Activated naive CD4-positive, alpha-beta T cell treated with anti-CD3 and anti-CD28 coated beads, Interleukin-2, amount 10 ng/mL, durations not matched to agents 7 days and 5 days (primary cell): Measurements from ENCODE around the gene LSM14B.
A peak's percentile ranks its signal among the peaks of the same experiment; 100 is the strongest.
"Not testable (repeated sequence)": the region's sequence is repeated elsewhere in the genome, so short reads cannot be mapped to it uniquely, and the experiment has no call there.

ENCODE experiments used
- CTCF ChIA-PET: fragments of 350-600 bp; sonication (Branson Sonifier 250); formaldehyde crosslinking; loops from one replicate; lab custom pipeline; 2021; ENCODE audit warnings: antibody characterized with exemption; lab: Charles Lee
- DNase-seq: peaks from one replicate; pipeline ENCODE4 v3.0.0-alpha.2; 2020
- H3K27ac Mint-ChIP-seq: one replicate; pipeline ENCODE4 v1.8.0; 2021; ENCODE audit warnings: mild to moderate bottlenecking, moderate library complexity, mixed read lengths
- H3K27me3 Mint-ChIP-seq: one replicate; pipeline ENCODE4 v1.8.0; 2021; ENCODE audit warnings: mild to moderate bottlenecking, mixed read lengths
- H3K36me3 Mint-ChIP-seq: one replicate; pipeline ENCODE4 v1.8.0; 2021; ENCODE audit warnings: mixed read lengths
- H3K4me1 Mint-ChIP-seq: one replicate; pipeline ENCODE4 v1.8.0; 2021; ENCODE audit warnings: mixed read lengths
- H3K4me3 Mint-ChIP-seq: one replicate; pipeline ENCODE4 v1.8.0; 2021; ENCODE audit warnings: mild to moderate bottlenecking, moderate library complexity, mixed read lengths
- H3K9me3 Mint-ChIP-seq: one replicate; pipeline ENCODE4 v1.8.0; 2021; ENCODE audit warnings: mixed read lengths

Gene LSM14B

GRCh38 chr20:62101078-62101477 is 21.2 kb upstream of the LSM14B start:
- H3K36me3 Mint-ChIP-seq: peaks cover 2% of the 10 kb centered on the region
- peaks cover 4% of the 10 kb centered on the region for H3K27me3 Mint-ChIP-seq
- no peak overlapping the region for H3K27ac Mint-ChIP-seq

GRCh38 chr20:62103508-62104233 is 18.6 kb upstream of the LSM14B start:
- Mint-ChIP-seq H3K9me3 (peaks cover 65% of the 10 kb centered on the region), H3K27me3 (peaks cover 4% of the 10 kb centered on the region), H3K27ac (no peak overlapping the region), H3K4me1 (no peaks in the 10 kb centered on the region), H3K36me3 (peaks cover 3% of the 10 kb centered on the region), H3K4me3 (no peak overlapping the region)
- CTCF ChIA-PET: no interaction called here
- no peak for DNase-seq

More at GRCh38 chr20:62101078-62101477, 21.2 kb upstream of the LSM14B start:
- CTCF ChIA-PET: no interaction called here
- DNase-seq: no peak
- peaks cover 53% of the 10 kb centered on the region for H3K9me3 Mint-ChIP-seq
- H3K4me1 Mint-ChIP-seq: no peaks in the 10 kb centered on the region
- H3K4me3 Mint-ChIP-seq: no peak overlapping the region

DNA sequence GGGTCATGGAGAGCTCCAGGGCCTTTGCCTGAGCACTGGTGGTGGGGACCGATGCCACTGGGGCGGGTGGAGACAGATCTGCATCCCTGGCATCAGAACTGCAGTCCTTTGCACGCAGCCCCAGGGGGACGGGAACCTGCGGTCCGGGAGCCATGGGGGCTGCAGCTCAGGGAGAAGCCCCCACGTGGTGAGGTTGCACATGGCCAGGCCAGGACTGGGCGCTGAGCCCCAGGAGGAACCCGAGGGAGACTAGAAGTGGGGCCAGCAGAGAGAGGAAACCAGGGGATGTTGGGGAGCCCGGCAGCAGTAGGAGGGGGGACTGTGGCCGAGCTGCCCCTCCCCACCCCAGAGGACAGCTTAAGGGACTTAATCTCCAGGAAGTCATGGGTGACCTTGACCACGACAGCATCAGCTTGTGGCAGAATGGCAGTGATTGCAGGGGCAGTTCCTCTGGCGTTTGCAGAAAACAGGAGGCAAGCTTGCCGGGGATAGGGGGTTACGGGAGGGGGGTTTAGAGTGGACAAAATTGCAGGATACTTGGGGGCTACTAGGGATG is 18.0 kb upstream of the LSM14B start:
- no peak for DNase-seq
- Mint-ChIP-seq H3K9me3 (peaks cover 65% of the 10 kb centered on the region), H3K4me1 (no peaks in the 10 kb centered on the region), H3K27me3 (peaks cover under 1% of the 10 kb centered on the region), H3K36me3 (peaks cover 5% of the 10 kb centered on the region), H3K4me3 (no peak overlapping the region), H3K27ac (no peak overlapping the region)
- CTCF ChIA-PET: no interaction called here

DNA sequence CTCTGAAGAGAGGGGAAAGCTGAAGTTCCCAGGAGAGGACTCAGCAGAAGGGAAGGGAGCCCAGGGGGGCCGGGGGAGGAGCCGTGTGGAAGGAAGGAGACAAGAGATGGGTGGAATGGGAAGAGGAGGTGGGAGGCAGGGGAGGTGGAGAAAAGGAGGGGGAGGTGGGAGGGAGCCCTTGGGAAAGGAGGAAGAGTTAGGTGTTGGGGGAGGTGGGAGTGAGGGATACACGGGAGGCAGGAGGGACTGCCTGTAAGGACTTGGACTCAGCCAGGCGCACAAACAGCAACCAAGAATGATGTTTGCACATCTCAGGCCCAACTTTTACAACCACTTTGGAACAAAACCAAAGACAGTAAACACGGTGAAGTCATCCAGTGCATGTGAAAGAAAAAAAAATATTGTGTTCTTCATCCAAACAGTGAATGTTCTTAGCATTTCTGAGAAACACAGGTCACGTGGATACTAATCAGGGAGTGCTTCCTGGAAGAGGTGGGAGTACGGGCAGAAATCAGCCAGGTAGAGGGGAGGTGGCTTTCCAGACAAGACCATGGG is 17.4 kb upstream of the LSM14B start:
- DNase-seq: no peak
- CTCF ChIA-PET: no interaction called here
- H3K27ac Mint-ChIP-seq: no peak overlapping the region
- no peaks in the 10 kb centered on the region for H3K27me3 Mint-ChIP-seq
- H3K4me1 Mint-ChIP-seq: no peaks in the 10 kb centered on the region
- H3K9me3 Mint-ChIP-seq: peaks cover 64% of the 10 kb centered on the region
- H3K36me3 Mint-ChIP-seq: peaks cover 6% of the 10 kb centered on the region
- H3K4me3 Mint-ChIP-seq: no peak overlapping the region

- H3K4me3 Mint-ChIP-seq: no peak overlapping the region
- no peaks in the 10 kb centered on the region for H3K4me1 Mint-ChIP-seq
- CTCF ChIA-PET: no interaction called here
- H3K27me3 Mint-ChIP-seq: no peaks in the 10 kb centered on the region
- H3K36me3 Mint-ChIP-seq: peaks cover 6% of the 10 kb centered on the region
- no peak for DNase-seq
- H3K9me3 Mint-ChIP-seq: peaks cover 62% of the 10 kb centered on the region
- no peak overlapping the region for H3K27ac Mint-ChIP-seq
Measured at GRCh38 chr20:62105592-62105991, 16.7 kb upstream of the LSM14B start.

DNA sequence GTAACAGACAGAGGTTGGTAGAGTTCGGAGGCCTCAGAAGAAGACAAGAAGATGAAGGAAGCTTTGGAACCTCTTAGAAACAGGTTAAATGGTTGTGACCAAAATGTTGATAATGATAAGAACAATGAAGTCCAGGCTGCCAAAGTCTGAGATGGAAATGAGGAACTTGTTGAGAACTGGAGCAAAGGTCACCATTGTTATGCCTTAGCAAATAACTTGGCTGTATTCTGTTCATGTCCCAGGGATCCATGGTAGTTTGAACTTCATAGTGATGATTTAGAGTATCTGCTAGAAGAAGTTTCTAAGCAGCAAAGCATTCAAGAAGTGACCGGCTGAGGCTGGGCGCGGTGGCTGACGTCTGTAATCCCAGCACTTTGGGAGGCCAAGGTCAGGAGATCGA is 11.1 kb upstream of the LSM14B start:
- Mint-ChIP-seq H3K36me3 (peaks cover 10% of the 10 kb centered on the region), H3K9me3 (peaks cover 56% of the 10 kb centered on the region), H3K4me1 (peaks cover 2% of the 10 kb centered on the region), H3K27me3 (peaks cover 9% of the 10 kb centered on the region), H3K4me3 (no peak overlapping the region), H3K27ac (no peak overlapping the region)
- no peak for DNase-seq
- CTCF ChIA-PET: no interaction called here

- peaks cover 13% of the 10 kb centered on the region for H3K36me3 Mint-ChIP-seq
- no peak for DNase-seq
- H3K27me3 Mint-ChIP-seq: peaks cover 9% of the 10 kb centered on the region
- peaks cover 49% of the 10 kb centered on the region for H3K9me3 Mint-ChIP-seq
- H3K27ac Mint-ChIP-seq: no peak overlapping the region
- H3K4me1 Mint-ChIP-seq: peaks cover 11% of the 10 kb centered on the region
- no peak overlapping the region for H3K4me3 Mint-ChIP-seq
- CTCF ChIA-PET: no interaction called here
Measured at GRCh38 chr20:62112368-62112767, 9.9 kb upstream of the LSM14B start.

GRCh38 chr20:62114894-62115293 is 7.4 kb upstream of the LSM14B start:
- CTCF ChIA-PET: interaction anchor here (0.7 kb wide), 1 partner anchor 73 kb away, joined by 4 read pairs; no protein-coding TSS in a partner anchor
- DNase-seq: no peak
- Mint-ChIP-seq H3K27me3 (peaks cover 13% of the 10 kb centered on the region), H3K36me3 (peaks cover 10% of the 10 kb centered on the region), H3K4me1 (peaks cover 31% of the 10 kb centered on the region), H3K4me3 (no peak overlapping the region), H3K9me3 (peaks cover 30% of the 10 kb centered on the region), H3K27ac (no peak overlapping the region)

- H3K4me1 Mint-ChIP-seq: peaks cover 40% of the 10 kb centered on the region
- DNase-seq, H3K4me3 Mint-ChIP-seq, CTCF ChIA-PET, H3K27ac Mint-ChIP-seq: not testable (repeated sequence)
- peaks cover 23% of the 10 kb centered on the region for H3K9me3 Mint-ChIP-seq
- peaks cover 13% of the 10 kb centered on the region for H3K27me3 Mint-ChIP-seq
- peaks cover 10% of the 10 kb centered on the region for H3K36me3 Mint-ChIP-seq
Measured at GRCh38 chr20:62115800-62116407, 6.4 kb upstream of the LSM14B start.

DNA sequence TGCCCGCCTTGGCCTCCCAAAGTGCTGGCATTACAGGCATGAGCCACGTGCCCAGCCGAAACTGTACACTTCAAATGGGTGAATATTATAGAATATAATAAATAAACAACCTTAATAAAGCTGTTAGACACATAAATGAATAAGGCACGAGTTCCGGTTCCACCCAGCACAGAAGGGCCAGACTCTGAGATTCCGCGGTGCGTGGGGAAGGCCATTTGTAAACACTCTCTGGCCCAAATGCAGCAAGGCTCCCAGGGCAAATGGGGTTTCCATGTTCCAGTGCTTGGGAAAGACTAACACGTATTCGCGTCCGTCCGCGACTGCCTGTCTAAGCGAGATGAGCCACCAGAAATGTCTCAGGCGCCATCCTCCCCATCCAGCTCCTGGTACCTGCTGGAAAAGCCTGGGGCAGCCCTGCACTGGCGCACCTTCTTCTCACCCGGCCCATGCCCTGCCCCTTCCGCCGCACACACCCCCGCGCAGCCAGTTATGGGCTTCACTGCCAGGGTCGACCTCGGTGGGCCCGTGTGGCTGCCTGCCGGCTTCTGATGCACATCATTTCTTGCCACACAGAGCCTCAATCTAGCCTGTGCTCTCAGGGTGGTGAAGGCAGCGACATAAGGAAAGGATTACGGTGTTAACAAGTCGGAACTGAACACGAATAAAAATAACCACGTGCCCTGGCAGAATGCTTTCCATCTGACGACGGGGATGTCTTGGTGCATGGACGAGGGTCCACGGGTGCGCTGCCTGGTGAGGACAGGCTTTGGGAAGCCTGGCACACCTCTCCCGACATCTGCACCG is 5.5 kb upstream of the LSM14B start:
- no peak for DNase-seq
- Mint-ChIP-seq H3K27me3 (peaks cover 13% of the 10 kb centered on the region), H3K27ac (no peak overlapping the region)

DNA sequence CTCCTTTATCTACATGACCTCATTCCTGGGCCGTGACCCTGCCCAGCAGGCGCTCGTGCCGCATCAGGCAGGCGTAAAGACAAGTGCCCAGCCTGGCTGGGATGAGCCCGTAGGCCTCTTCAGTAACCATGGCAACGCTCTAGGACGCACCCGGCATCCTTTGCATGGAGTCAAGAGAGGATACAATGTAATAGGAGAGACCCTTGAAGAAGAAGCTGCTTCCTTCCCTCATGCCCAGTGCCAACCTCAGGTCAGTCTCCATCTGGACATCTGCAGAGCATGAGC is 5.0 kb upstream of the LSM14B start:
- Mint-ChIP-seq H3K4me1 (peaks cover 44% of the 10 kb centered on the region), H3K27me3 (peaks cover 13% of the 10 kb centered on the region), H3K9me3 (peaks cover 16% of the 10 kb centered on the region), H3K4me3 (no peak overlapping the region), H3K36me3 (peaks cover 9% of the 10 kb centered on the region), H3K27ac (peak overlapping the region; percentile 86)
- CTCF ChIA-PET: no interaction called here
- no peak for DNase-seq

More for the DNA sequence above, 5.5 kb upstream of the LSM14B start:
- peaks cover 9% of the 10 kb centered on the region for H3K36me3 Mint-ChIP-seq
- H3K4me3 Mint-ChIP-seq: no peak overlapping the region
- CTCF ChIA-PET: no interaction called here
- peaks cover 18% of the 10 kb centered on the region for H3K9me3 Mint-ChIP-seq
- peaks cover 44% of the 10 kb centered on the region for H3K4me1 Mint-ChIP-seq

DNA sequence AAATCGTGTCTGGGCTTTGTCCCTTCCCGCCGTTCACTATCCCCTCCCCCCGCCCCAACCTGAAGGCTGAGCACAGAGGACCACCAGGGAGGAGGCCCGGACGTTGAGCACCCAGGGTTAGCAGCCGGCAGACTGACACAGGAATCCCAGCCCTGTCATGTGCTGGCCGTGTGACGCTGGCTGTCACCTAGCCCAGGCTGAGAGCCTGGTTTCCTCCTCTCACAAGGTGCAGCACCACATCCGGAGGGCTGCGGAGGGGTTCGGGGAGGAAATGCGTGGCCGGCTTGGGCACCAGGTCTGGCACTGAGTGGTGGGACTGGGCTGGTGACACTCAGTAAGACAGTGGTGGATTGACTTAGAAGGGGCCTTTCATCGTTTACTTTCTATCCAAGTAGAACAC is 4.6 kb upstream of the LSM14B start:
- peak overlapping the region; percentile 86 for H3K27ac Mint-ChIP-seq
- CTCF ChIA-PET: no interaction called here
- DNase-seq: peak; percentile 88
- peaks cover 13% of the 10 kb centered on the region for H3K9me3 Mint-ChIP-seq
- H3K4me1 Mint-ChIP-seq: peaks cover 44% of the 10 kb centered on the region
- H3K27me3 Mint-ChIP-seq: peaks cover 13% of the 10 kb centered on the region
- peaks cover 9% of the 10 kb centered on the region for H3K36me3 Mint-ChIP-seq
- H3K4me3 Mint-ChIP-seq: peak overlapping the region; percentile 10

- Mint-ChIP-seq H3K36me3 (peaks cover 9% of the 10 kb centered on the region), H3K9me3 (peaks cover 7% of the 10 kb centered on the region), H3K27me3 (peaks cover 13% of the 10 kb centered on the region), H3K4me3 (no peak overlapping the region), H3K4me1 (peaks cover 46% of the 10 kb centered on the region), H3K27ac (peak overlapping the region; percentile 86)
- no peak for DNase-seq
- CTCF ChIA-PET: interaction anchor here (1.3 kb wide), 1 partner anchor 52 kb away, joined by 3 read pairs; no protein-coding TSS in a partner anchor
Measured at GRCh38 chr20:62118113-62119043, 3.9 kb upstream of the LSM14B start.
